Endothelial cell of umbilical vein (primary cell): ENCODE results near the gene PSMA7. TPM values are rescaled to one million over a fixed set of nuclear protein-coding genes. Genes with fewer than 3 reads are reported as not detected.

Experiments used
- BruUV-seq: library from RNA; stranded (reverse); fragments of 400-500 nt; replicated peaks from 2 replicates; lab custom pipeline; 2021; lab: Mats Ljungman, UMichigan
- CTCF ChIA-PET: fragments of 300-600, 350-600 bp; sonication (Branson Sonifier 250); formaldehyde crosslinking; loops from one replicate; lab custom pipeline; 2021; ENCODE audit warnings: antibody characterized with exemption, inconsistent platforms; lab: Charles Lee
- POLR2A ChIA-PET: fragments of 300-600, 350-600 bp; sonication (Branson Sonifier 250); formaldehyde crosslinking; loops from one replicate; lab custom pipeline; 2021; ENCODE audit warnings: antibody characterized with exemption, inconsistent platforms; lab: Charles Lee
- DNase-seq: peaks from one replicate; pipeline ENCODE4 v3.0.0-alpha.2; 2011; ENCODE audit warnings: low read depth, low spot score
- FAIRE-seq: peaks from 2 replicates; lab custom pipeline; 2011; peaks lifted over from hg19 to GRCh38; lab: Jason Lieb, UNC
- H2AFZ ChIP-seq: 2 replicates; pipeline ENCODE4 v1.6.0; 2012; ENCODE audit warnings: low read depth, low read length, control low read depth, inconsistent platforms
- H3K27ac ChIP-seq: 2 replicates; pipeline ENCODE4 v1.5.1; 2011; ENCODE audit warnings: low read depth, mild to moderate bottlenecking, control low read depth, low read length, moderate library complexity; ENCODE audit not compliant: insufficient read depth
- H3K27me3 ChIP-seq, 2 experiments: 2 replicates each; pipeline versions ENCODE4 v1.6.0 to v1.6.1; 2011; ENCODE audit warnings: low read length in 2 of 2, mixed read lengths in 1 of 2; ENCODE audit not compliant: control insufficient read depth in 2 of 2, insufficient read depth in 2 of 2
- H3K36me3 ChIP-seq, 2 experiments: 2 replicates in 1 of 2; 3 replicates in 1 of 2; pipeline ENCODE4 v1.5.1; 2011; ENCODE audit warnings: low read length in 2 of 2, mild to moderate bottlenecking in 1 of 2, moderate library complexity in 1 of 2; ENCODE audit not compliant: control insufficient read depth in 2 of 2, insufficient read depth in 2 of 2; ENCODE audit errors: extremely low read depth in 1 of 2
- H3K4me1 ChIP-seq: 3 replicates; pipeline ENCODE4 v1.5.1; 2011; ENCODE audit warnings: mild to moderate bottlenecking, low read length; ENCODE audit not compliant: control insufficient read depth, insufficient read depth; ENCODE audit errors: extremely low read depth
- H3K4me2 ChIP-seq: 2 replicates; pipeline ENCODE4 v1.6.1; 2011; ENCODE audit warnings: low read length, control low read depth, mixed read lengths; ENCODE audit not compliant: insufficient read depth
- H3K4me3 ChIP-seq, 3 experiments: fragments of 200-600 bp in 1 of 3; sonication (generic), shearing (Covaris generic) in 1 of 3; replicated peaks in 1 of 3; 2 replicates each; pipeline ENCODE4 v1.5.1; 2011 to 2016; ENCODE audit warnings: control low read depth in 3 of 3, low read length in 3 of 3, mild to moderate bottlenecking in 2 of 3, inconsistent platforms in 1 of 3, low read depth in 1 of 3, moderate library complexity in 1 of 3; ENCODE audit not compliant: insufficient read depth in 1 of 3
- H3K79me2 ChIP-seq: 2 replicates; pipeline ENCODE4 v1.6.0; 2012; ENCODE audit warnings: low read length, inconsistent platforms; ENCODE audit not compliant: control insufficient read depth, insufficient read depth
- H3K9ac ChIP-seq: replicated peaks from 2 replicates; pipeline ENCODE3; 2011; ENCODE audit warnings: low read length, control low read depth; ENCODE audit not compliant: insufficient read depth; ENCODE audit errors: extremely low read depth
- H3K9me1 ChIP-seq: replicated peaks from 3 replicates; pipeline ENCODE4 v1.6.0; 2011; ENCODE audit warnings: mild to moderate bottlenecking, low read length; ENCODE audit not compliant: control insufficient read depth, insufficient read depth; ENCODE audit errors: extremely low read depth
- H3K9me3 ChIP-seq: replicated peaks from 2 replicates; pipeline ENCODE4 v1.5.1; 2012; ENCODE audit warnings: low read length, inconsistent platforms; ENCODE audit not compliant: control insufficient read depth, insufficient read depth
- H4K20me1 ChIP-seq: replicated peaks from 2 replicates; pipeline ENCODE3; 2011; ENCODE audit warnings: mild to moderate bottlenecking, low read length; ENCODE audit not compliant: control insufficient read depth, insufficient read depth; ENCODE audit errors: extremely low read depth
- CTCF ChIP-seq, 2 donors: IDR thresholded peaks; 1 replicate in 1 of 2; 2 replicates in 1 of 2; pipeline ENCODE4 v1.5.1; 2011; ENCODE audit warnings: low read length in 2 of 2, mild to moderate bottlenecking in 2 of 2, moderate library complexity in 2 of 2, control low read depth in 1 of 2, inconsistent platforms in 1 of 2, low read depth in 1 of 2; ENCODE audit not compliant: insufficient read depth in 1 of 2; ENCODE audit errors: extremely low read depth in 1 of 2
- EZH2 ChIP-seq: IDR thresholded peaks from 2 replicates; pipeline ENCODE4 v1.6.1; 2012; ENCODE audit warnings: borderline replicate concordance, low read depth, mild to moderate bottlenecking, moderate library complexity, low read length, inconsistent platforms; ENCODE audit not compliant: severe bottlenecking
- FOS ChIP-seq: IDR thresholded peaks from 2 replicates; pipeline ENCODE4 v1.6.1; 2011; ENCODE audit warnings: mild to moderate bottlenecking, low read length, moderate library complexity, borderline replicate concordance; ENCODE audit not compliant: insufficient read depth
- GATA2 ChIP-seq: IDR thresholded peaks from 2 replicates; pipeline ENCODE4 v1.7.0; 2011; ENCODE audit warnings: low read depth, mild to moderate bottlenecking, moderate library complexity, mixed read lengths, low read length; ENCODE audit not compliant: insufficient read length, insufficient read depth
- JUN ChIP-seq: IDR thresholded peaks from 2 replicates; pipeline ENCODE4 v1.6.1; 2011; ENCODE audit warnings: borderline replicate concordance, low read depth; ENCODE audit not compliant: insufficient read length, insufficient read depth
- MAX ChIP-seq: IDR thresholded peaks from 2 replicates; pipeline ENCODE4 v1.6.1; 2011; ENCODE audit not compliant: insufficient read depth, insufficient read length
- MYC ChIP-seq: IDR thresholded peaks from one replicate; pipeline ENCODE4 v1.6.1; 2011; ENCODE audit warnings: mild to moderate bottlenecking, low read depth, low read length
- POLR2A ChIP-seq: IDR thresholded peaks from 2 replicates; pipeline ENCODE4 v1.6.1; 2012; ENCODE audit warnings: low read depth, mild to moderate bottlenecking, control low read depth, low read length
- POLR2AphosphoS5 ChIP-seq: IDR thresholded peaks from 2 replicates; pipeline ENCODE4 v1.6.1; 2012; ENCODE audit warnings: low read depth, mild to moderate bottlenecking, control low read depth, low read length, moderate library complexity; ENCODE audit not compliant: insufficient read depth
- dilution Hi-C: fragments of 300-500 bp; cut with MboI; formaldehyde crosslinking; loops from one replicate; pipeline ENCODE4 v1.15.0; 2019; ENCODE audit warnings: low sequenced_read_pairs; ENCODE audit not compliant: extremely low pct_ligation_motif_present
- intact Hi-C: fragments of 100-400 bp; cut with micrococcal nuclease; formaldehyde crosslinking; loops from one replicate; pipeline ENCODE4 v1.10.0; 2022
- polyA plus RNA-seq, 4 experiments: library from polyadenylated mRNA; depleted of rRNA in 3 of 4; stranded (reverse) in 3 of 4; unstranded in 1 of 4; fragments of >200 nt; gene quantifications; 2 replicates each; pipeline versions ENCODE4 v1.2.1 to v1.2.3, GENCODE V29; 2011 to 2012; ENCODE audit warnings: missing spikeins in 1 of 4
- total RNA-seq: library from RNA; stranded (reverse); gene quantifications from 2 replicates; pipeline ENCODE4 v1.2.3, GENCODE V29; 2021

PSMA7 gene
- total and polyA plus RNA-seq, 2 donors (not counting 3 experiments of a cell fraction or from before 2014, with no cell fraction given) = 393 to 826 TPM

GRCh38 chr20:62119591-62120364 lies 23.4 kb downstream of the PSMA7 start:
- intact Hi-C loops = loop anchor here (5.0 kb wide), 2 partner anchors 92 to 107 kb away; no protein-coding TSS in a partner anchor
- CTCF ChIA-PET = interaction anchor here (0.6 to 1.0 kb wide), 2 partner anchors 48 to 109 kb away, joined by 4 read pairs; no protein-coding TSS in a partner anchor

More at GRCh38 chr20:62119591-62120364, 23.4 kb downstream of the PSMA7 start:
- no peak for FAIRE-seq
- no peak overlapping the region for H3K4me2 ChIP-seq
- no peaks in the 10 kb centered on the region for H3K9me1 ChIP-seq
- no peak overlapping the region for H3K9ac ChIP-seq
- no peak for DNase-seq
- BruUV-seq = no TSS peak
- dilution Hi-C loops = no loop called here
- H3K4me3 ChIP-seq = no peak overlapping the region
- H3K9me3 ChIP-seq = no peaks in the 10 kb centered on the region
- TF ChIP-seq CTCF (IDR thresholded peaks at IDR 0.05; ENCODE audit: extremely low read depth in 1 of 2, insufficient read depth in 1 of 2, low read depth in 1 of 2, low read length in 2 of 2) (no peak), MYC (no peak), POLR2A (no peak), EZH2 (no peak), FOS (no peak), MAX (no peak), JUN (no peak), GATA2 (no peak), POLR2AphosphoS5 (no peak)
- peaks cover 16% of the 10 kb centered on the region for H3K79me2 ChIP-seq
- peaks cover 0 to 3% of the 10 kb centered on the region in 2 experiments for H3K36me3 ChIP-seq
- no peaks in the 10 kb centered on the region for H4K20me1 ChIP-seq
- no peak overlapping the region for H2AFZ ChIP-seq
- POLR2A ChIA-PET = no interaction called here
- H3K27me3 ChIP-seq = peaks cover 9 to 17% of the 10 kb centered on the region in 2 experiments
- peaks cover 11% of the 10 kb centered on the region for H3K4me1 ChIP-seq
- no peak overlapping the region for H3K27ac ChIP-seq
